Fibroblast of the aortic adventitia (primary cell): Measurements from ENCODE around the gene TMEM223. TPM values are rescaled to one million over a fixed set of nuclear protein-coding genes. Genes with fewer than 3 reads are reported as not detected.

Source experiments
- DNase-seq: peaks from one replicate; pipeline ENCODE4 v3.0.0-alpha.2; 2010; ENCODE audit warnings: low read depth
- H3K4me3 ChIP-seq: 2 replicates; pipeline ENCODE4 v1.5.1; 2011; ENCODE audit warnings: low read depth, mild to moderate bottlenecking, control low read depth, low read length, moderate library complexity
- CTCF ChIP-seq: IDR thresholded peaks from 2 replicates; pipeline ENCODE4 v1.5.1; 2011; ENCODE audit warnings: mild to moderate bottlenecking, low read length, control low read depth, inconsistent platforms; ENCODE audit not compliant: insufficient read depth
- total RNA-seq: library from RNA; depleted of rRNA; stranded (reverse); fragments of >200 nt; gene quantifications from 2 replicates; pipeline ENCODE4 v1.2.3, GENCODE V29; 2012; ENCODE audit warnings: low replicate concordance

Gene TMEM223
- total RNA-seq, 1 donor = 14.7 TPM

GRCh38 chr11:62806611-62807121, 14.9 kb upstream of the TMEM223 start:
- no peak overlapping the region for H3K4me3 ChIP-seq
- no peak for TF ChIP-seq CTCF
- peak; percentile 38 for DNase-seq

- TF ChIP-seq CTCF = no peak
- DNase-seq = no peak
- peak overlapping the region; percentile 97 for H3K4me3 ChIP-seq
These were observed 14.2 kb upstream of the TMEM223 start for GRCh38 chr11:62805961-62806441.

- peak; percentile 94 for DNase-seq
- H3K4me3 ChIP-seq = peak within 1 kb of the TSS; percentile 97
- TF ChIP-seq CTCF = no peak
These were observed 13.5 kb upstream of the TMEM223 start, which contains the start of gene NXF1 for GRCh38 chr11:62805076-62805892. Gene NXF1 (minus strand): TSS chr11:62805440. CDS start chr11:62805356, 84 bp downstream.

GRCh38 chr11:62804310-62805075, 12.7 kb upstream of the TMEM223 start:
- no peak for TF ChIP-seq CTCF
- DNase-seq = peak; percentile 60

GRCh38 chr11:62801071-62801470, 9.3 kb upstream of the TMEM223 start:
- no peak for DNase-seq
- no peak for TF ChIP-seq CTCF

More at GRCh38 chr11:62804310-62805075, 12.7 kb upstream of the TMEM223 start:
- peak overlapping the region; percentile 97 for H3K4me3 ChIP-seq

GRCh38 chr11:62799486-62799885, 7.7 kb upstream of the TMEM223 start:
- H3K4me3 ChIP-seq = no peak overlapping the region
- no peak for TF ChIP-seq CTCF
- no peak for DNase-seq

More at GRCh38 chr11:62801071-62801470, 9.3 kb upstream of the TMEM223 start:
- no peak overlapping the region for H3K4me3 ChIP-seq
